ENCODE measurements around the gene TMEM134. TPM values are rescaled to one million over a fixed set of nuclear protein-coding genes. Genes with fewer than 3 reads are reported as not detected.
A peak's percentile ranks its signal among the peaks of the same experiment; 100 is the strongest.

TMEM134 gene
- total RNA-seq, 1 donor from 2014 or later = 40.8 TPM

GRCh38 chr11:67415501-67416304, 53.3 kb downstream of the TMEM134 start, which contains the start of gene CARNS1:
Gene CARNS1 (plus strand): TSS chr11:67415678. CDS start chr11:67416200, 522 bp downstream.
- no peak for DNase-seq (ENCODE audit: low read depth, low spot score)
- Mint-ChIP-seq H3K4me3 (peak within 1 kb of the TSS; percentile 57), H3K4me1 (peaks cover 14% of the 10 kb centered on the region), H3K36me3 (ENCODE audit: low read depth) (no peaks in the 10 kb centered on the region), H3K27me3 (ENCODE audit: low read depth) (peaks cover 47% of the 10 kb centered on the region), H3K9me3 (no peaks in the 10 kb centered on the region), H3K27ac (ENCODE audit: unreplicated experiment) (no peak within 1 kb of the TSS)
- no peak for TF ChIP-seq CTCF (conservative IDR thresholded peaks at IDR 0.05)

GRCh38 chr11:67413266-67413849, 55.7 kb downstream of the TMEM134 start:
- H3K36me3 Mint-ChIP-seq (ENCODE audit: low read depth) = no peaks in the 10 kb centered on the region
- TF ChIP-seq CTCF (conservative IDR thresholded peaks at IDR 0.05) = no peak
- no peak for DNase-seq (ENCODE audit: low read depth, low spot score)
- H3K4me1 Mint-ChIP-seq = peaks cover 21% of the 10 kb centered on the region
- no peak overlapping the region for H3K27ac Mint-ChIP-seq (ENCODE audit: unreplicated experiment)
- no peaks in the 10 kb centered on the region for H3K9me3 Mint-ChIP-seq
- peak overlapping the region; percentile 41 for H3K4me3 Mint-ChIP-seq
- H3K27me3 Mint-ChIP-seq (ENCODE audit: low read depth) = peaks cover 47% of the 10 kb centered on the region

- Mint-ChIP-seq H3K36me3 (ENCODE audit: low read depth) (no peaks in the 10 kb centered on the region), H3K27ac (ENCODE audit: unreplicated experiment) (no peak overlapping the region), H3K9me3 (no peaks in the 10 kb centered on the region), H3K4me1 (peaks cover 21% of the 10 kb centered on the region), H3K4me3 (no peak overlapping the region), H3K27me3 (ENCODE audit: low read depth) (peaks cover 47% of the 10 kb centered on the region)
- DNase-seq (ENCODE audit: low read depth, low spot score) = no peak
- no peak for TF ChIP-seq CTCF (conservative IDR thresholded peaks at IDR 0.05)
These were observed 56.4 kb downstream of the TMEM134 start for GRCh38 chr11:67412495-67413179.

- Mint-ChIP-seq H3K27me3 (ENCODE audit: low read depth) (peaks cover 46% of the 10 kb centered on the region), H3K9me3 (no peaks in the 10 kb centered on the region), H3K4me1 (peaks cover 24% of the 10 kb centered on the region), H3K4me3 (no peak overlapping the region), H3K36me3 (ENCODE audit: low read depth) (no peaks in the 10 kb centered on the region), H3K27ac (ENCODE audit: unreplicated experiment) (no peak overlapping the region)
- DNase-seq (ENCODE audit: low read depth, low spot score) = no peak
- TF ChIP-seq CTCF (conservative IDR thresholded peaks at IDR 0.05) = no peak
These were observed 57.3 kb downstream of the TMEM134 start for GRCh38 chr11:67411785-67412152.

Small RNA genes within 50 kb of the gene (microRNA-seq; reads per million reads assigned to microRNA genes)
- gene MIR6752 = not detected

Other genes with a start within 250 kb of the TMEM134 start
- 51.3 and 55.1 TPM in 2 replicates for gene GRK2, start 202.8 kb downstream of the TMEM134 start, total RNA-seq
- 58.9 and 71.8 TPM in 2 replicates for gene ANKRD13D, start 179.9 kb downstream of the TMEM134 start, total RNA-seq
- gene SSH3, start 165.7 kb downstream of the TMEM134 start, total RNA-seq = 3.0 and 3.3 TPM in 2 replicates
- gene POLD4, start 115.7 kb downstream of the TMEM134 start, total RNA-seq = 3.7 and 7.1 TPM in 2 replicates
- gene CLCF1, start 95.7 kb downstream of the TMEM134 start, total RNA-seq = 0.41 and 0.68 TPM in 2 replicates
- gene RAD9A, start 77.3 kb downstream of the TMEM134 start, total RNA-seq = 46.1 and 49.4 TPM in 2 replicates
- 222 and 223 TPM in 2 replicates for gene PPP1CA, start 67.4 kb downstream of the TMEM134 start, total RNA-seq
- gene TBC1D10C, start 65.2 kb downstream of the TMEM134 start, total RNA-seq = 0.66 and 1.8 TPM in 2 replicates
- gene CARNS1, start 53.6 kb downstream of the TMEM134 start, total RNA-seq = 0.07 and 0.12 TPM in 2 replicates
- gene RPS6KB2, start 40.8 kb downstream of the TMEM134 start, total RNA-seq = 48.4 and 55.0 TPM in 2 replicates
- 0.84 and 1.6 TPM in 2 replicates for gene PTPRCAP, start 31.6 kb downstream of the TMEM134 start, total RNA-seq
- gene CORO1B, start 25.8 kb downstream of the TMEM134 start, total RNA-seq = 79.0 and 89.5 TPM in 2 replicates
- not detected in 2 replicates for gene GPR152, start 16.5 kb downstream of the TMEM134 start, total RNA-seq
- gene CABP4, start 13.9 kb downstream of the TMEM134 start, total RNA-seq = not detected in 2 replicates
- gene AIP, start 13.8 kb upstream of the TMEM134 start, total RNA-seq = 48.7 and 50.1 TPM in 2 replicates
- 81.5 and 109 TPM in 2 replicates for gene PITPNM1, start 36.1 kb upstream of the TMEM134 start, total RNA-seq
- gene CDK2AP2, start 38.9 kb upstream of the TMEM134 start, total RNA-seq = 32.0 and 32.8 TPM in 2 replicates
- not detected in 2 replicates for gene CABP2, start 54.2 kb upstream of the TMEM134 start, total RNA-seq
- 776 and 780 TPM in 2 replicates for gene GSTP1, start 114.6 kb upstream of the TMEM134 start, total RNA-seq
- 182 and 191 TPM in 2 replicates for gene NDUFV1, start 137.7 kb upstream of the TMEM134 start, total RNA-seq
- gene NUDT8, start 160.7 kb upstream of the TMEM134 start, total RNA-seq = 11.0 and 13.9 TPM in 2 replicates
- gene TBX10, start 170.5 kb upstream of the TMEM134 start, total RNA-seq = not detected in 2 replicates
- gene ACY3, start 181.5 kb upstream of the TMEM134 start, total RNA-seq = not detected in 2 replicates
- not detected in 2 replicates for gene ALDH3B2, start 205.4 kb upstream of the TMEM134 start, total RNA-seq

Data from neural crest cell (in vitro differentiated cells).